Measurements from ENCODE around the gene NAB2.
"Not testable (repeated sequence)": the region's sequence is repeated elsewhere in the genome, so short reads cannot be mapped to it uniquely, and the experiment has no call there.

NAB2 gene

GRCh38 chr12:57069523-57069922, 19.4 kb upstream of the NAB2 start:
- peak; percentile 66 for DNase-seq (ENCODE audit: low read depth, low spot score)

GRCh38 chr12:57072661-57073060, 16.3 kb upstream of the NAB2 start:
- DNase-seq (ENCODE audit: low read depth, low spot score), result no peak

DNA sequence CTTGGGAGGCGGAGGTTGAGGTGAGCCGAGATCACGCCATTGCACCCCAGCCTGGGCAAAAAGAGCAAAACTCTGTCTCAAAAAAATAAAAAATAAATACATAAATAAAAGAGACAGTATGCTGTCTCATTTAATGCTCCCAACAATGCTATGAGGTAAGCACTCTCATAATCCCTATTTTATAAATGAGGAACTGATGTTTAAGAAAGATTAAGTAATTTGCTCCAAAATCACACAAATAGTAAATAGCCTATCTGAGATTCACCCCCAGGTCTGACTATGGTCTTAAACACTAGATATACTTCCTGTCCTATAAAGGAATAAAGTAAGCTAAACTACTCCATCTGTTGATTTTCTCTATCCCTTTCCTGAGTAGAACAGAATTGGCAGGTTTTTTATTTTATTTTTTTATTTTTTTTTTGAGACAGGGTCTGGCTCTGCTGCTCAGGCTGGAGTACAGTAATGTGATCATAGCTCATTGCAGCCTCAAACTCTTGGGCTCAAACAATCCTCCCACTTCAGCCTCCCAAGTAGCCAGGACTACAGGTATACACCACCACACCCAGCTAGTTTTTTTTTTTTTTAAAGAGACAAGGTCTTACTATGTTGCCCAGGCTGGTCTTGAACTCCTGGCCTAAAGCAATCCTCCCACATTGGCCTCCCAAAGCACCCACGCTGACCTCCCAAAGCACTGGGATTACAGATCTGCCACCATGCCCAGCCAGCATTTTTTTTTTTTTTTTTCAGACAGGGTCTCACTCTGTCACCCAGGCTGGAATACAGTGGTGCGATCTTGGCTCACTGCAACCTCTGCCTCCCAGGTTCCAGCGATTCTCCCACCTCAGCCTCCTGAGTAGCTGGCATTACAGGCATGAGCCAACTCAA, 15.1 kb upstream of the NAB2 start:
- not testable (repeated sequence) for DNase-seq (ENCODE audit: low read depth, low spot score)

DNA sequence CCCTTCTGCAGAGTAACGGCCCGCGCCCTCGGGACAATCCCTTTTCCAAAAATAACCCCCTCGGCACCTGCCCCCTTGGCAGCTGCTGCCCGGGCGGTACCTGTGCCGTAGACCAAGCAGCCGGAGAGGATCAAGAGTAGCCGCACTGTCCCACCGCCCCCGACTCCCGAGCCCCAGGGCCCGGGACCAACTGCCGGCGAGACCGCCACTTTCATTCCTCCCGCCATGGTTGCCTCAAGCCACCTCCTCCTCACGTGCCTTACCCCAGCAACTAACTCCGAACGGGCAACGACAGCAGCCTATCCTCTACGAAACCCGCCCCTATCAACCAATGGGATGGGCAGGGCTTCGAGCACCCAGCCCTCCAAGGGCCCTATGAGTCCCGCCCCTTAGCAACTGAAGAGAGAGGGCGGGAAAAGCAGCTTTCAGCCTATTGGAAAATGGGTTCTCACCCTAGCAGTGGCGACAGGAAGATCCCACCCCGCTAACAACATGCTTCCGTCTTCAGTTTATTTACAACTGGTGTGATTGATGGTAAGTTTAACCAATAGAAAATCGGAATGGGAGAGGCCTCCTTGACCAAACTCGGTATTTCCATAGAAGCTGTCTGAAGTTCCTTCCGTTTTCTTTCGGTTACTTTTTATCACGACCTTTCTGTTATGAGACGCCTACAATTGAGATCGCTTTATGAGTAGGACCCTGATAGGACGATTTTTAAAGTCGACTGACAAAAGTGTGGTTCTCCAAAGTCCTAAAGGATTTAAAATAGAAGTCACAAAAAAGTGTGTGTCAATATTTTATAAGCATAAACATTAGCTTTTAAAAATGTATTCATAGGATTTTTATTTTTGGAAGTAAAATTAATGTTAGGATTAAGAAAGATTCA, 10.2 kb upstream of the NAB2 start, which contains the start of gene NEMP1:
Gene NEMP1 (minus strand): TSS at position 273 of the 886 bp plus-strand sequence. CDS start 46 bp downstream, at position 227.
- peak; percentile 99 for DNase-seq (ENCODE audit: low read depth, low spot score)

DNA sequence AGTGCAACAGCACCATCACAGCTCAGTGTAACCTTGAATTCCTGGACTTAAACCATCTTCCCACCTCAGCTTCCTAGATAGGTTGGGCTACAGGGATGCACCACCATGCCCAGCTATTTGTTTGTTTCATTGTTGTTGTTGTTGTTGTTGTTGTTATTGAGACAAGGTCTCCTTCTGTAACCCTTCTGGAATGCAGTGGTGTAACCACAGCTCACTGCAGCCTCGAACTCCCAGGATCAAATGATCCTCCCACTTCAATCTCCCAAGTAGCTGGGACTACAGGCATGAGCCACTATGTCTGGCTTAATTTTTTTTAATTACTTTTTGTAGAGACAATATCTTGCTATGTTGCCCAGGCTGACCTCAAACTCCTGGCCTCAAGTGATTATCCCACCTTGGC, 9.1 kb upstream of the NAB2 start:
- DNase-seq (ENCODE audit: low read depth, low spot score), result no peak

DNA sequence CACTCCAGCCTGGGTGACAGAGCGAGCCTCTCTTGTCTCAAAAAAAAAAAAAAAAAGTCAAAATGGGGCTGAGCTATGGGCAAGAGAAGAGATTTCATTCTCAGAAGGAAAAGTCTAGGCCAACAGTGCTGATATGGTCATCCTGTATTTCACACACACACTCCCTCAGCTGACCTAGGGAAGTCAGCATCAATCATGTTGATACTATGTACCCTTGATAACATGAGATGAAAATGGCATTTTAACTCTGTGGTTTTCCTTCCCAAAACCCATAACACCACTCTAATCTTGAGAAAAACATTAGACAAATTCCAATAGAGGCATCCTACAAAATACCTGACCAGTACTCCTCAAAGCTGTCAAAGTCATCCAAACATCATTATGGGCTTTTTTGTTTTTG, 8.1 kb upstream of the NAB2 start:
- no peak for DNase-seq (ENCODE audit: low read depth, low spot score)

- DNase-seq (ENCODE audit: low read depth, low spot score), result no peak
Observed at GRCh38 chr12:57085999-57086492, 2.9 kb upstream of the NAB2 start.

DNA sequence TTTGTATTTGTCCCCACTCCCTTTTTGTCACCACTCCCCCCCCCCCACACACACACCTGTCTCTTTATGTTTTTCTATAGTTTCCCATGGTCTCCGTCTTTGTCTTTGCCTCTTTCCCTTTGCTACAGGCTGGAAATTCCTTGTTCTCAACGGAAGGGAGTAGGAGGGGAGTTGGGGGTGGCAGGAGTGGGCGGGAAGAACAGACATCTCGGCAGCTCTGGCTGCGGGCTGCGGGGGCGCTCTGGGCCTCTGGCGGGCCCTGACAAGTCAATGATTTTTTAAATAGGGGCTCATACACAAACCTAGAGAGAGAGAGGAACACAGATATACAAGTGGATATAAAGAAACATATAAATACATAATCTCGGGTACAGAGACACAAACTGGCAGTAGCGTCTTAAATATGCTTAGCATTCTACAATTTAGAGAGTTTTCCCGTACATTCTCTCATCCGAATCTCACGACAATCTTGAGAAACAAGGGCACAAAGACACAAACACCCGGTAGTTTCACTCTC, 2.4 kb upstream of the NAB2 start:
- no peak for DNase-seq (ENCODE audit: low read depth, low spot score)

- no peak for DNase-seq (ENCODE audit: low read depth, low spot score)
Observed at GRCh38 chr12:57087010-57087690, 1.8 kb upstream of the NAB2 start.

DNA sequence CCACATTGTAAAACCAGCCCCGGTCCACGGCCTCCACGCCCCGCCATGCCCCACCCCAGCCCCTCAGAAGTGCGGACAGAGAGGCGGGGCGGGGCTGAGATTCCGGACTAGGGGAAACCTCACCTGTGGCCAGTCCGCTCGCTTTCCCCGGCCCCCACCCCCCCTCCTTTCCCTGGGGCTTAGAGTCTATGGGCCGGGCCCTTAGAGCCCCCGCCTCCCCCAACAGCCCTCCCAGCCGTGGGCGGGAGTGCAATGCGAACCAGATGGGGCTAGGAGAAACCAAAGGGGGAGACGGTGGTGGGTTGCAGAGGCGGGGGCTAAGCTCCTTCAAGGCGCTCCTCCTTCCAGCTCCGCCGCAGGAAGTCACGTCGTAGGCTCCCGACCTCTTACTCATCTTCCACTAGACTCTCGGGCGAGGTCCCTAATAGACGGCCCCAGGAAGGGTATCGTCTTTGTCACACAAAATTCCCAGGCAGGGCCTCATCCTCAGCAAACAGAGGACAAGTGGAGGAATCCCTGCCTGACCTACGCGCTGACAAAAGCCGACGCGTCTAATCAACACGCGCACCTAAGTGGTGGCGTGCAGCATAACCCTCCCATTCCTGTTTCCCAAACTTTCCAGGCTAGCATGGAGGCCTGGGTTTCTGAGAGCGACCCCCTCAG, 1.1 kb upstream of the NAB2 start:
- DNase-seq (ENCODE audit: low read depth, low spot score), result peak; percentile 80

GRCh38 chr12:57089271-57090245, 644 bp downstream of the NAB2 start:
- DNase-seq (ENCODE audit: low read depth, low spot score), result no peak

DNA sequence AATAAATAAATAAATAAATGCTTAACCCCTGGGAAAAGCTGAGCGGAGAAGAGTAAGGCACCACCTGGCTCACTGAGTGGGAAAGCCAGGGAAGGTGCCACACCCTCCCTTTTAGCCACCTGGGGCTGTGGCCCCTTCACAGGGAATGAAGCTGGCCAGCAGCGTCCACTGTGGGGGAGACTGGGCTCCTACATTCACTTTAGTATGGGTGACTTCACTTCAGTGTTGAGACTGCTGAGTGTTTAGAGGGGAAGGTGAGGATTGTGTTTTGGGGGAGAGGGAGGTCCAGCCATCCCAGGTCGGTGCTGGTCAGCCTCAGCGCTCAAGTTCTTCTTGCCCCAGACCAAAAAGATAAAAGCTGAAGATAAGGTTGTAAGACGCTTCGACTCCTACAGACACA, 1.6 kb downstream of the NAB2 start:
- DNase-seq (ENCODE audit: low read depth, low spot score), result no peak

DNA sequence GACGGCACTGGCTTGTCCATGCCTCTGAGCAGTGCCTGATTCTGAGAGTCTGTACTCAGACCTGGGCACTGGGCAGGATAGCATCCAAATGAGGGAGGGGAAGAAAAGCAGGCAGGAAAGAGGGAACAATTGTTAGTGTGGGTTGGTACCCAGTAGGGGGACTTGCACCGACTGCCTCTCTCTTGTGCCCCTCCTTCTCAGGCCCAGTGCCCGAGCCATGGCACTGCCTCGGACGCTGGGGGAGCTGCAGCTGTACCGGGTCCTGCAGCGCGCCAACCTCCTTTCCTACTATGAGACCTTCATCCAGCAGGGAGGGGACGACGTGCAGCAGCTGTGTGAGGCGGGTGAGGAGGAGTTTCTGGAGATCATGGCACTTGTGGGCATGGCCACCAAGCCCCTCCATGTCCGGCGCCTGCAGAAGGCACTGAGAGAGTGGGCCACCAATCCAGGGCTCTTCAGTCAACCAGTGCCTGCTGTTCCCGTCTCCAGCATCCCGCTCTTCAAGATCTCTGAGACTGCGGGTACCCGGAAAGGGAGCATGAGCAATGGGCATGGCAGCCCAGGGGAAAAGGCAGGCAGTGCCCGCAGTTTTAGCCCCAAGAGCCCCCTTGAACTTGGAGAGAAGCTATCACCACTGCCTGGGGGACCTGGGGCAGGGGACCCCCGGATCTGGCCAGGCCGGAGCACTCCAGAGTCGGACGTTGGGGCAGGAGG, 2.2 kb downstream of the NAB2 start:
- no peak for DNase-seq (ENCODE audit: low read depth, low spot score)

DNA sequence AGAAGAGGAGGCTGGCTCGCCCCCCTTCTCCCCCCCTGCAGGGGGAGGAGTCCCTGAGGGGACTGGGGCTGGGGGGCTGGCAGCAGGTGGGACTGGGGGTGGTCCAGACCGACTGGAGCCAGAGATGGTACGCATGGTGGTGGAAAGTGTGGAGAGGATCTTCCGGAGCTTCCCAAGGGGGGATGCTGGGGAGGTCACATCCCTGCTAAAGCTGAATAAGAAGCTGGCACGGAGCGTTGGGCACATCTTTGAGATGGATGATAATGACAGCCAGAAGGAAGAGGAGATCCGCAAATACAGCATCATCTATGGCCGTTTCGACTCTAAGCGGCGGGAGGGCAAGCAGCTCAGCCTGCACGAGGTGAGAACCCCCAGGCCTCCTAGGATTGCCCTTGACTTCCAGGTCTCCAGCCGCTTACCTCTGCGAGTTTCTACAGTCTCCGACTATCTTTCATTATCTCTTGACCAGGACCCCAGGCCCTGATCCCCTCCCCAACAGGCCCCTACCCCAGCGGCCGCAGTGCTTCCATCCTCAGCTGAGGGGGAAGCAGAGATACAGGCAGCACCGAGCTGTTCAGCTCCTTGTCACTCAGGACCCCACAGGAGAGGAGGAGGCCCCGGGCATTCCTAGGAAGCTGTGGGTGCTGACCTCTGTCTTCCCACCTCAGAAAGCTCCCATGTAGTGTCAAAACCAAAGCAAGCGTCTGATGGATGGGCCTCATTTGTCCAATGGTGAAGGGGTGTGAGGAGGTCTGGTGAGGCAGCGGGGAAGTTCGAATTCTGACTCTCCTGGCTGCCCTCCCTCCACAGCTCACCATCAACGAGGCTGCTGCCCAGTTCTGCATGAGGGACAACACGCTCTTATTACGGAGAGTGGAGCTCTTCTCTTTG, 3.0 kb downstream of the NAB2 start:
- no peak for DNase-seq (ENCODE audit: low read depth, low spot score)

- no peak for DNase-seq (ENCODE audit: low read depth, low spot score)
Observed at GRCh38 chr12:57092529-57092862, 3.6 kb downstream of the NAB2 start.

DNA sequence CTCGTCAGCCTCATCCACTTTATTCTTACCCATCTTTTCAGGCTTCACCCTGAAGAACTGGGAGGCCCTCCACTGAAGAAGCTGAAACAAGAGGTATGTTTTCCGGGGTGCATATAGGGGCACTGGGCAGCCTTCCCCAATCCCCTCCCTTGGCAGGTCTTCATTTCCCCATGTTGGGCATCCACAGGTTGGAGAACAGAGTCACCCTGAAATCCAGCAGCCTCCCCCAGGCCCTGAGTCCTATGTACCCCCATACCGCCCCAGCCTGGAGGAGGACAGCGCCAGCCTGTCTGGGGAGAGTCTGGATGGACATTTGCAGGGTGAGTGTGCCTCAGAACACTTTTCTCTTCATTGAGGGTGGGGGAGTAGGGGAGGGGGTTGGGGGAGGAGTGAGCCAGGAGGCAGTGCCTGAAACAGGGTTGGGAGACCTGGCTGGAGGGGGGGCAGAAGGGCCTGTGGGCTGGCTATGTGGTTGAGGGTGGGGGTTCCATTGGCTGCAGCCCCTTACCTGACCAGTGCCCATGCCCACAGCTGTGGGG, 4.0 kb downstream of the NAB2 start:
- no peak for DNase-seq (ENCODE audit: low read depth, low spot score)

DNA sequence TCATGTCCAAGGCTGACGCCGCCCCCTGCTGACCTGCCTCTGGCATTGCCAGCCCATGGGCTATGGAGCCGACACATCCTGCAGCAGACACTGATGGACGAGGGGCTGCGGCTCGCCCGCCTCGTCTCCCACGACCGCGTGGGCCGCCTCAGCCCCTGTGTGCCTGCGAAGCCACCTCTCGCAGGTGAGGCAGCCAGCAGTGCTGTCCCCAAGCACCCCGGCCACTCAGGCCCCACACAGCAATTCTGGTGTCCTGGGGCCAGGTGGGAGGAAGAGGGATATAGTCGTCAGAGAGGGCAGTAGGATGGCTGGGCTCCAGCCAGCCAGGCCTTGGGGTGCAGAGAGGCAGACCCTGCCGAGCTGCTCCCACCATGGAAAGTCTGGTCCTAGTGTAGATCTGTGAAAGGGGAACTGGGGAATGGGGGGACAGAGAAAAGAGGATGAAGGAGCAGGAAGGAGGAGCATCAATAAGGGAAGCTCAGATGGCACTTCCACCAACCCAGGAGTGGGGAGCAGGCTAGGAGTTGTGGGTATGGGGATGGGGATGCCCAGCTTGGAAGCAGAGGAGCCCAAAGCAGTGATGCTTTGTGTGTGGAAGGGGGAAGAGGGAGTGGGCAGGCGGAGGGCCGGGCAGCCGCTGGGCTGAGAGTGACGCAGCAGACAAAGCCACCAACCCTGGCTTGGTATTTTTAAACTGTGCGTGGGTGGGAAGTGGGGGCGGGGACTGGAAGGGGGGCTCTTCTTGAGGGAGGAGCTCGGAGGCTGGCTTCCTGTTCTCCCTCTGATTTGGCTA, 4.7 kb downstream of the NAB2 start:
- no peak for DNase-seq (ENCODE audit: low read depth, low spot score)

All from smooth muscle cell of the brain vasculature (primary cell).